ENCODE data around the gene MDH1B. TPM values are rescaled to one million over a fixed set of nuclear protein-coding genes. Genes with fewer than 3 reads are reported as not detected.

Gene MDH1B
- total and polyA plus RNA-seq, 2 donors (not counting 1 experiment from before 2014, with no cell fraction given) = 0.34 TPM; not detected in 1

GRCh38 chr2:206723288-206723687, 41.8 kb downstream of the MDH1B start:
- Histone ChIP-seq H4K20me1 (ENCODE audit: control insufficient read depth, insufficient read depth, low read length, poor library complexity, severe bottlenecking) (no peaks in the 10 kb centered on the region), H3K79me2 (ENCODE audit: control insufficient read depth, insufficient read depth, low read length) (no peaks in the 10 kb centered on the region), H3K27me3 (replicated peaks in 1 of 4; ENCODE audit: control extremely low read depth in 1 of 4, control insufficient read depth in 3 of 4, insufficient read depth in 4 of 4, low read length in 3 of 4) (peaks cover 0 to 3% (median under 1%) of the 10 kb centered on the region in 4 experiments), H3K9ac (ENCODE audit: low read length) (no peak overlapping the region), H3K4me1 (ENCODE audit: control insufficient read depth in 2 of 2, insufficient read depth in 2 of 2, low read length in 2 of 2) (no peaks in the 10 kb centered on the region), H3K9me3 (ENCODE audit: control extremely low read depth in 1 of 3, control insufficient read depth in 2 of 3, insufficient read depth in 1 of 3, low read length in 2 of 3) (no peaks in the 10 kb centered on the region), H3K36me3 (replicated peaks in 1 of 2; ENCODE audit: control extremely low read depth in 1 of 2, control insufficient read depth in 1 of 2, extremely low read depth in 1 of 2, insufficient read depth in 2 of 2, low read length in 1 of 2) (no peaks in the 10 kb centered on the region), H3K4me3 (ENCODE audit: control extremely low read depth in 1 of 5, extremely low read depth in 1 of 5, insufficient read depth in 1 of 5, low read depth in 2 of 5, low read length in 4 of 5) (no peak overlapping the region), H3K4me2 (replicated peaks; ENCODE audit: low read depth, low read length, poor library complexity, severe bottlenecking) (no peak overlapping the region), H2AFZ (ENCODE audit: insufficient read depth, low read depth, low read length, poor library complexity, severe bottlenecking) (no peak overlapping the region), H3K27ac (ENCODE audit: low read length in 2 of 2) (no peak overlapping the region)
- ATAC-seq (ENCODE audit: low read depth) (no peak), DNase-seq (no peak)
- Mint-ChIP-seq H3K4me3 (no peak overlapping the region), H3K9me3 (ENCODE audit: insufficient read depth) (peaks cover 5% of the 10 kb centered on the region), H3K27ac (no peak overlapping the region), H3K27me3 (peaks cover 26% of the 10 kb centered on the region), H3K4me1 (no peaks in the 10 kb centered on the region)
- CTCF ChIA-PET = no interaction called here
- TF ChIP-seq CTCF (IDR thresholded peaks at IDR 0.05) = no peak
- TF ChIP-seq EZH2 (IDR thresholded peaks at IDR 0.05; ENCODE audit: borderline replicate concordance, insufficient read depth, low read depth, low read length, poor library complexity, severe bottlenecking) = no peak
- POLR2A ChIA-PET = no interaction called here
- intact Hi-C loops (cut with micrococcal nuclease) = no loop called here
- no CpG with 5 or more reads among the region's 1 CpG for WGBS (ENCODE audit: insufficient coverage)

- H4K20me1 ChIP-seq (ENCODE audit: control insufficient read depth, insufficient read depth, low read length, poor library complexity, severe bottlenecking) = no peaks in the 10 kb centered on the region
- no peaks in the 10 kb centered on the region for H3K4me1 Mint-ChIP-seq
- WGBS (ENCODE audit: insufficient coverage) = 17% methylated on average over 1 of the region's 4 CpGs
Measured at GRCh38 chr2:206721256-206721920, 43.7 kb downstream of the MDH1B start.

More at GRCh38 chr2:206721256-206721920, 43.7 kb downstream of the MDH1B start:
- Histone ChIP-seq H3K9me3 (ENCODE audit: control extremely low read depth in 1 of 3, control insufficient read depth in 2 of 3, insufficient read depth in 1 of 3, low read length in 2 of 3) (no peaks in the 10 kb centered on the region), H3K4me2 (replicated peaks; ENCODE audit: low read depth, low read length, poor library complexity, severe bottlenecking) (no peak overlapping the region), H2AFZ (ENCODE audit: insufficient read depth, low read depth, low read length, poor library complexity, severe bottlenecking) (no peak overlapping the region), H3K27ac (ENCODE audit: low read length in 2 of 2) (no peak overlapping the region), H3K36me3 (replicated peaks in 1 of 2; ENCODE audit: control extremely low read depth in 1 of 2, control insufficient read depth in 1 of 2, extremely low read depth in 1 of 2, insufficient read depth in 2 of 2, low read length in 1 of 2) (no peaks in the 10 kb centered on the region), H3K4me3 (ENCODE audit: control extremely low read depth in 1 of 5, extremely low read depth in 1 of 5, insufficient read depth in 1 of 5, low read depth in 2 of 5, low read length in 4 of 5) (no peak overlapping the region), H3K79me2 (ENCODE audit: control insufficient read depth, insufficient read depth, low read length) (no peaks in the 10 kb centered on the region), H3K4me1 (ENCODE audit: control insufficient read depth in 2 of 2, insufficient read depth in 2 of 2, low read length in 2 of 2) (no peaks in the 10 kb centered on the region), H3K9ac (ENCODE audit: low read length) (no peak overlapping the region), H3K27me3 (replicated peaks in 1 of 4; ENCODE audit: control extremely low read depth in 1 of 4, control insufficient read depth in 3 of 4, insufficient read depth in 4 of 4, low read length in 3 of 4) (peaks cover 0 to 3% (median 0%) of the 10 kb centered on the region in 4 experiments)
- Mint-ChIP-seq H3K9me3 (ENCODE audit: insufficient read depth) (peaks cover 5% of the 10 kb centered on the region), H3K27ac (no peak overlapping the region), H3K27me3 (peaks cover 20% of the 10 kb centered on the region), H3K4me3 (no peak overlapping the region)
- ATAC-seq (ENCODE audit: low read depth) = no peak
- CTCF ChIA-PET = no interaction called here
- intact Hi-C loops (cut with micrococcal nuclease) = no loop called here
- POLR2A ChIA-PET = no interaction called here
- no peak for DNase-seq
- no peak for TF ChIP-seq EZH2 (IDR thresholded peaks at IDR 0.05; ENCODE audit: borderline replicate concordance, insufficient read depth, low read depth, low read length, poor library complexity, severe bottlenecking)
- no peak for TF ChIP-seq CTCF (IDR thresholded peaks at IDR 0.05)
